Measurements from ENCODE around the gene HEXIM1.

DNA sequence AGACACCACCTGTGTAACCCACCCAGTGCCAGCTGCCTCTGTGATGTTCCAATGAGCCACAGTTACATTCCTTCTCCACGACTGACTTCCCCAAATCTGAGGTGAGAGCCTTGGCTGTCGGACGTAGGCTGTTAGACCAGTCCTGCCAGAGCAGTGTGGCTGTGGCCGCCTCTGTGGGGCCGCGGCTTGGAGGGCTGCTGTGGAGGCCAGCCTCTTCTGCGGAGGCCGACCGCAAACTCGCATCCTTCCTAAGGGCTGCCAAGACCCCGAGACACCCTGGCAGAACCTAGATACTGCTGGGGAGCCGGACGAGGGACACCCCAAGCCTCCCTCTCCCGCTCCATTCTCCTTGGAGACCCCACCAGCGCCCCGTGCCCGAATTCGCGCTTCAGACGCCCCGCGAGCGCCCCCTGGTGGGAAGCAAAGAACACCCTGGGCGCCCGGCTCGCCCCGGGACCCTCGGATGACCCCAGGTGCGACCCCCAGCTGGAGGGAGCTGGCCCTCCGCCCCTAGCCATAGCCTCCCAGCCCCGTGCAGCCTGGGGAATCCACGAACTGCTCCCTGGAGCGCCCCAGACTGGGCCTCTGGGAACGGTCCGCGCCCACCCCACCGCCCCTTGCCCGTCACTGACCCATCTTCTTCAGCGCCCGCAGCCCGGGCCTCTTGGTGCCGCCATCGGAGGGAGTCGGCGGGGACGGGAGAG, 16.5 kb upstream of the HEXIM1 start:
- TF ChIP-seq GATA3 (IDR thresholded peaks at IDR 0.05; ENCODE audit: low read depth, low read length) (no peak), GATA2 (IDR thresholded peaks at IDR 0.05; ENCODE audit: low read depth, low read length) (no peak)
